HG03575 (cell line): Measurements from ENCODE around the gene ZSWIM6.
"Not testable (repeated sequence)": the region's sequence is repeated elsewhere in the genome, so short reads cannot be mapped to it uniquely, and the experiment has no call there.

Source experiments
- ATAC-seq: cut with Tn5 transposase; IDR thresholded peaks from one replicate; pipeline ENCODE4 v1.9.1; 2021; ENCODE audit not compliant: unreplicated experiment, insufficient number of reproducible peaks, low FRiP score; ENCODE audit errors: extremely low read depth

The ZSWIM6 gene

GRCh38 chr5:61417851-61418250 is 85.8 kb downstream of the ZSWIM6 start:
- no peak for ATAC-seq

GRCh38 chr5:61419106-61419505 is 87.0 kb downstream of the ZSWIM6 start:
- no peak for ATAC-seq

- ATAC-seq = no peak
Observed at GRCh38 chr5:61420016-61420415, 88.0 kb downstream of the ZSWIM6 start.

GRCh38 chr5:61421262-61421661 is 89.2 kb downstream of the ZSWIM6 start:
- not testable (repeated sequence) for ATAC-seq

- no peak for ATAC-seq
Observed at GRCh38 chr5:61423487-61424145, 91.6 kb downstream of the ZSWIM6 start.

- ATAC-seq = no peak
Observed at GRCh38 chr5:61425918-61426317, 93.9 kb downstream of the ZSWIM6 start.

- ATAC-seq = no peak
Observed at GRCh38 chr5:61429906-61430305, 97.8 kb downstream of the ZSWIM6 start.

GRCh38 chr5:61431923-61432620 is 100.0 kb downstream of the ZSWIM6 start:
- ATAC-seq = no peak

- no peak for ATAC-seq
Observed at GRCh38 chr5:61435368-61435767, 103.3 kb downstream of the ZSWIM6 start.

- ATAC-seq = no peak
Observed at GRCh38 chr5:61438298-61438970, 106.4 kb downstream of the ZSWIM6 start.

- no peak for ATAC-seq
Observed at GRCh38 chr5:61440086-61440485, 108.0 kb downstream of the ZSWIM6 start.

GRCh38 chr5:61440596-61440995 is 108.5 kb downstream of the ZSWIM6 start:
- no peak for ATAC-seq

GRCh38 chr5:61441742-61442141 is 109.7 kb downstream of the ZSWIM6 start:
- ATAC-seq = no peak

GRCh38 chr5:61447780-61448495 is 115.9 kb downstream of the ZSWIM6 start:
- no peak for ATAC-seq

GRCh38 chr5:61449804-61450492 is 117.9 kb downstream of the ZSWIM6 start:
- no peak for ATAC-seq

- no peak for ATAC-seq
Observed at GRCh38 chr5:61450493-61451279, 118.6 kb downstream of the ZSWIM6 start.

GRCh38 chr5:61455179-61456006 is 123.3 kb downstream of the ZSWIM6 start:
- ATAC-seq = no peak
